HG03571 (cell line): ENCODE measurements around the gene HIVEP2.

Experiments
- ATAC-seq: cut with Tn5 transposase; IDR thresholded peaks from one replicate; pipeline ENCODE4 v1.9.1; 2021; ENCODE audit not compliant: unreplicated experiment

The HIVEP2 gene

DNA sequence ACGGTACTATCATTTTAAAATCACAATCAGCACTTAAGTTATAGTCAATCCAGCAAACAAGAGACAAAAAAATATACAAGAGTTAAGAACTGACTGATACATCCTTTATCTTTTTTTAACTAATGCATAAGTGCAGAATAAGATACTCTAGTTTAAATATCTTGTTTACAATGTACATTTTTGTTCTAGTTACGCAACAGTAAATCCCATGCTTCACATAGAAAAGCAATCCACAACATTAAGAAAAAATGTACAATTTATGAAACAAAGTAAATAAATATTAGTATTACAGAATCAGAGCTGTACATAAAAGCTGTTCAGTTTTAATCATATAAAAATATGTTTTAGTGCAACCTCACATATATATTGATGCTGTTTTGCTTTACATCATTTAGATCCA is 192.6 kb downstream of the HIVEP2 start:
- ATAC-seq: no peak

DNA sequence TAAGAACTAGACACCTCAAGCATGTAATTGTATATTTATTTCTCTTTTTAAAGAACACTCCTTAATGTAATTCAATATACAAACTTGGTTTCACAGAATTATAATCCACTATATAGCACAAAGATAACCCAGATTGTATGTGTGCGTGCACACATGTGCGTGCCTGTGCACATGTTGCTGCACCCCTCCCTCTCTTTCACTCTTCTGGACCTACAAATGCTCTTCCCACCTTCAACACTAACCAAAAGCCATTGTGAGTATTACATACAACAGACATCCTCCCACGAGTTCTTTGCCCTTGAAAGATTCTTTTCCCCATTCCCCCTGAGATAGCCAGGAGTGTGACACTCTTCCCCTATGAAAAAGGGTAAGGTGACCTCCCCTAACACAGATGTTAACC is 193.5 kb downstream of the HIVEP2 start:
- ATAC-seq: no peak

DNA sequence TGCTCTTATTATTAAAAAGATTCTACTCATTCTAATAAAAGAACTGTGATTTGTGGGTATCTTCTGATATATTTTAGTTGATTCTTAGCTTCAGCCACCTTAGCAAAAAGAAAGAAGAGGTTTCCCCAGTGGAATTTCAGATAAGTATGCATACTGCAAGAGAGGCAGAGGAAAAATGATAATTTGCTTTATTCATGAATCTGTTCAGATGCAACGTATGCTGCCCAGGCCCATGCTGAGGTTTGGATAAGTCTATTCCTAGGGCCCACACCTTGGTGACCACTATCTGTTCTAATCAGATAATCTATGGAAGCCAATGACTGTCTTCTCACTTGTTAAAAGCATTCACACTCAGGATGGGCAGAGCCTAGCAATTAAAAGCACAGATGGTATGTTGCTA is 194.0 kb downstream of the HIVEP2 start:
- ATAC-seq: no peak

DNA sequence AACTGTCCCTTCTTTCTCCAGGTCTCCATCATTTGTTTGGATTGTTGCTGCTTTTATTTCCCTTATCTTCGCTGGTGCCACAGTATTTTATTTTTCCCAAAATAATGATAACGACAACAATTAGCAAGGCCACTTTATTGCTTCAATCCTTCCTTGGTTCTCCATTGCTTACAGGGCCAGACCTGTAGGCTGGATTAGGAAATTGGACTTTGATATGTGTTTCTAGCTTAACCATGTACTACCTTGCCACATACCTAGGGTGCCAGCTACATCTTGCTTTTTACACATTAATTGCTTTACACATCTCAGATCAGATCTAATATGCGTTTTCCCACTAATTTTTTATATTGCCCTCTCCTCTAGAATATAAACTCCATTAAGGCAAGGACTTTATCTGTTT is 195.4 kb downstream of the HIVEP2 start:
- no peak for ATAC-seq

DNA sequence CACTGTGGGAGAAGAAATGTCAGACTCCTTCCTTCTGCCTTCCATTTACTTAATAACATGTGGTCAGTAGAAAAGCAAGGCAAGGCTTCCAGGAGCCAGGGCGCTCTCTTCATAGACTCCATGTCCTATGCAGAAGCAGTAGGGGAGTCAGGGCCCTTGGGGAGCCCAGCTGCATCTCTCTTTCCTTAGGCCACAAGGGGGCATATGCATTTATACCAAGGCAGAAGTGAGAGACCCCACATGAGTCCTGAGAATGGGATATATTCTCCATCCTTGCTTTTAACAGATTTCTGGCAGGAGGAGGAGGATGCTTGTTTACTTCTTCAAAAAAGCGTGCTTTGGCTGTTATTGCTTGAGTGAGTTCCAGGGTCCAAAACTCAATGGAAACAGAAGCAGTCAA is 198.5 kb downstream of the HIVEP2 start:
- ATAC-seq: no peak

DNA sequence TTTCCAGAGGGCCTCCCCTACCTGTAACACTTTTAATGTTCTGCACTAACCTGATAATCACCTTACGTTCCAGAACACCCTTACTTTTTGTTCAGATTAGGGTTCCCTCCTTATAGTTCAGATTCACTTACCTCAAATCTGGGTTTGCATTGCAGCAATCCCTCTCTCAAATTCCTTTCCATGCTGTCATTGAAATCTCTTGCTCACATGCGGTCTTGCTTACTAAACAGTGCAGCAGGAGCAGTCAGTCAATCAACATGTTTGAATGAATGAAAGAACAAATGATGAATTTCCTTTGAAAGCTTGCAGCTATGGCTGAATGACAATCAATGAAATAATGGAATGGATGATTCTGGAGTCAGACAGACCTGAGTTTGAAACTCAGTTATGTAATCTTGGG is 200.1 kb downstream of the HIVEP2 start:
- no peak for ATAC-seq

DNA sequence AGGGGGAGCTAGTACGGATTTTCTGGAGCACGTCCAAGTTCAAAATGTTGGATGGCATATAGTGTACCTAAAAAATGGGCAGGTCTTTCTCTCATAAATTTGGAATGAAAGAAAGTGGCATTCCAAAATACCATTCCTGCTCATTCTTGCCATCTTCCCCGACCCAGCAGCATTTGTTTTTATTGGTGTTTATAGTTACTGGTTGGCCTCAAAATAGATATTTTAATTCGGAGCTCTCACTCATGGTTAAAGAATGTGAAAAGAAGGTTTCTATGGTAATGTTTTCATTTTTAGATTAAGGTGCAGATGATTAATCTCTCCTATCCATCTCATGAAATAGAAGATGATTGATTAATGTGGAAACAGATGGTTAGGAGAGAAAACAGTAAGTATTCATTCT is 204.5 kb downstream of the HIVEP2 start:
- no peak for ATAC-seq

DNA sequence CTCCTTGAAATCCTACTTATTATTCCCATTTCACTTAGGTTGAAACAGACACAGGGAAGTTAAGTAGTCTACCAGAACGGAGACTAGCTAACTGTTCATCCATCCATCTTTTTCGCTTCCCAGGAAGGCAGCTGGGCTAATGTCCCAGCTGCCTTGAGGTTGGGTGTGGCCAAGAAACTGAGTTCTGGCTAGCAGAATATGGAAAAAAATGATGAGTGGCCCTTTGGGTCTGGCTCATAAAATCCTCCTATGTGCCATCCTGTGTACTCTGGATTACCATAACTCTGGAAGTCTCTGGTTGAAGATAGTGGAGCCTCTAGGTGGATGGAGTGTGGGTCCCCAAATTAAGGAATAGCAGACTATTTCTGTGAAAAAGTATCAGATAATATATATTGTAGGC is 206.2 kb downstream of the HIVEP2 start:
- ATAC-seq: no peak

DNA sequence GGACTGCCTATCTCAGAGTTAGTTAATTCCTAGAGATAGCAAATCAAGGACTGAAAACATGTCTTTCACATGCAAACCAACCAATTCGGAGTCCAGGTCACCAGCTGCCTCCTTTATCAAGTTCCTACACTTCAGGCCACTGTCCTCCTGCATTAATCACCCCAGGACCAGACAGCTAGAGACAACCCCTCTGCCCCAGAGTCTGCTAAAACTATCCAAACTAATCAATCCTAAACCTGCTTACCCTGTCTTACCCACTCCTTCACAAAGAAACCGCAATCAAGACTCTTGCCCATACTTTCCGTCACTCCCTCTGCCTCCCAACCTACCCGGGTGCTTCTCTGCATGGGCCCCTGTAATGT is 207.0 kb downstream of the HIVEP2 start:
- ATAC-seq: no peak

DNA sequence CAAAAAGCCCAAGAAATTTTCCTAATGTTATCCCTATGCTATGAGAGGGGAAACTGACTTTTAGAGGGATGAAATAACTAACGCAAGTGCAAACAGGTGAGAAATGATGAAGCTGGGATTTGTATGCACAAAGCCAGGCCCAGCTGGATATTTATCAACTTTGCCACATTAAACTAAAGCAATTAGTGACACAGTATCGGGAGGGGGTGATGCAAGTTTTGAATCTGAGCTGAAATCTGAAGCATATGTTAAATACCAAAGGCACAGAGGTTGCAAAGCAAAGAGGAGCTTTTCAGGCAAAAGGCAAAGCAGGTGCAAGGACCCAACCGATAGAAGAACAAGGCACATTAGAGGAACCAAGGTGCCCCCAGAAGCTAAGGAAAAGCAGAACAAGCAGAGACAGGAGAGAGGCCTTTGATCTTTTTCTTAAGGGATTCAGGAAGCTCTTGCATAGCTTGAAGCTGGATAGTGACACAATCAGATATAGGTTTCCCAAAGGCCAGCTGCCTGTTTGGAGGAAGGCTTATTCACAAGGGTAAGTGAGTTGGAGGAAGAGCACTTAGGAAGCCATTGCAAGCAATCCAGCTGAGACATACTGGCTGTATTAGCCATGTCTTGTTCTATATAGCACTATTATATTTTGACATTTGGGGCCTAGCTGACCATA is 207.5 kb downstream of the HIVEP2 start:
- ATAC-seq: no peak

DNA sequence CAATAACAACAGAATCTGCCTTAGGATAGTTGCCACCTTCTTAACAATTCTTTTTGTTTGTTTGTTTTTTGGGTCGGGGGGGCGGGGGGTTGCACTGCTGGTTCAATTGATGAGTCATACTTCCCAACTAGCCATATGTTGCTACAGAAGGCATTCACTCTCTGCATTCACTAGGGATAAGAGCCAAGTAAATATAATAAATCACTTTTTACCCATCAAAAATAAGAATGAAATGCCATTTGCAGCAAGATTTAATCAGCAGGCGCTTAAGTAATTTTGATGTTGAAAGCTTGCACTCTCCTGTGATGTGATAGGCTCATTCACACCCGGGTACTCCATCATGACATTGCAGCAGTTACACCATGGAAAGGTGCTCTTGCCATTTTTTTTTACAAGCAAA is 209.8 kb downstream of the HIVEP2 start:
- ATAC-seq: no peak

DNA sequence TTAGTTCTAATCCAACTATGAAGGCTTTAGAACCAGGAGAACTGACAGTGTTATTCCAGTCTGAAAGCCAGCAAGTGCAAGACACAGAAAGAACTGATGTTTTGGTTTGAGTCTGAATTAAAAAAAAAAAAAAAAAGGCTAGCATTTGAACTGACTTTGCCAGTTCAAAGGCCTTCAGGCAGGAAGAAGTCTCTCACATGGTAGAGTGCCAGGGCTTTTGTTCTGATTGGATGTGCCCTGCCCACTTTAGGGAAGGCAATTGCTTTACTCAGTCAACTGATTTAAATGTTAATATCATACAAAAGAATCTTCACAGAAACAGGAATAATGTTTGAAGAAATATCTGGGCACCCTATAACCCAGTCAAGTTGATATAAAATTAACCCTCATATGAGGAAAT is 212.2 kb downstream of the HIVEP2 start:
- ATAC-seq: no peak

DNA sequence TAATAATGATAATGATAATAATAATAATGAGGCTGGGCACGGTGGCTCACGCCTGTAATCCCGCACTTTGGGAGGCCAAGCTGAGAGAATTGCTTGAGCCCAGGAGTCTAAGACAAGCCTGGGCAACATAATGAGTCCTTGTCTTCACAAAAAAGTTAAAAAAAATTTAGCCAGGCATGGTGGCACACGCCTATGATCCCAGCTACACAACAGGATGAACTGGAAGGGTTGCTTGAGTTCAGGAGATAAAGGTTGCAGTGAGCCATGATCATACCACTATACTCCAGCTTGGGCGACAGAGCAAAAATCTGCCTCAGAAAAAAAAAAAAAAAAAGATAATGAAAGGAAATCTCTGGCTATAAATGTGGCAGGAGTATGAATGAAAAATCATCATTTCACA is 213.4 kb downstream of the HIVEP2 start:
- no peak for ATAC-seq

DNA sequence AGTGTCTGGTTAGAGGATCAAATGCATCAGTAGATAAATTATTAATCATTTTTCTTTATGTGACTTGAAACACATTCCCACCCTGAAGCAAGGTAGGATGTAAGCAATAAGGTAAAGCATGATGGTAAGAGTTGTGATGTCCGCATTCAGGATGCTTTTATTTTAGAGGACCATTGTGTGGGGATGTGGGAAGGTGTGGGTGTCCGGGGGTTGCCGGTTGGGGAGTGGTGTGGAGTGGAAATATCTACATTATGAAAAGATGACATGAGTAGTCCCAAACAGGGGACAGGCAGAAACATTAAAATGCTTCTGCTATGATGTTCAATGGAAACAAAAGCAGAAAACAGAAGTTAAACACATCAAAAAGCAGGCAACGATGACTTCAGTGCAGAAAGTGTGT is 215.4 kb downstream of the HIVEP2 start:
- ATAC-seq: no peak

DNA sequence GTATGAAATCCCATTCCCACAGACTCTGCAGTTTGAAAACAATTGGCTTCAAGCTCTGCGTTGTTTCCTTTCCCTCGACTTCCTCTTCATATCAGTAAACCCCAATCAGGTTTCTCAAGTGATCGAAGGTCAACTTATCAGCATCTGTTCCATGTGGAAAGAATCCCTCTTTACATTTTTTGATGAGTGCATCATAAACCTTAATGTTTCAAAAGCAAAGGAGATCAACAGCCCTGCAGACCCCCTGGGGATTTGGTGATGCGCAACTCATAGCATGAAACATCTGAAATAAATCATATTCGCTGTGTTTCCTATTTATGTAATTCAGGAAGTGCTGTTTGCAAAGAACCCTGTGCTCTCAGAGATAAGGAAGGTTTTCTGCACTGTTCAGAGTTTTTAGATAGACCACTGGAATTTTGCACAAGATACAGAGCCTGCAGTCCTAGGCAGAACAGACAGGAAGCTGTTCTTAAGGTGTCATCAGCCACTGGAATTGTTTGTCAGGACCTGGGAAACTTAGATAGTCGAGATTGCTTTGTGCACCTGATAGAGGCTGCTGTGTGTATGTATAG is 216.0 kb downstream of the HIVEP2 start:
- ATAC-seq: no peak

DNA sequence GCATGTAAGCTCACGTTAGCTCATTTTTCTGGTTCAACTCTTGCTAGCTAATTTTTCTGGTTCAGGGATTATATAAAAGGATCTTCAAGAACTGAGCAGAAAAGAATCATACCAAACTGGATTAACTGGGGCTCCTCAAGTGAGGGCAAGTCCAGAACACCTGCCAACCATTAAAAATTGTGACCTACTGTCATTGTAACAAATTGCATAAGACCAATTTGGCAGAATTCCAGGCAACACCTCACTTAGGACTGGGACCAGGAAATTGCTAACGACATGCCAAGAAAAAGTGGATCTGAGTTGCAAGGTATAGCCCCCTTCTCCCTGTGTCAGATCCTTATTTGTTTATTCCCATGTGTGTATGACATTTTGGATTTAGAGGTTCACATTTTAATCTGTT is 216.6 kb downstream of the HIVEP2 start:
- no peak for ATAC-seq

DNA sequence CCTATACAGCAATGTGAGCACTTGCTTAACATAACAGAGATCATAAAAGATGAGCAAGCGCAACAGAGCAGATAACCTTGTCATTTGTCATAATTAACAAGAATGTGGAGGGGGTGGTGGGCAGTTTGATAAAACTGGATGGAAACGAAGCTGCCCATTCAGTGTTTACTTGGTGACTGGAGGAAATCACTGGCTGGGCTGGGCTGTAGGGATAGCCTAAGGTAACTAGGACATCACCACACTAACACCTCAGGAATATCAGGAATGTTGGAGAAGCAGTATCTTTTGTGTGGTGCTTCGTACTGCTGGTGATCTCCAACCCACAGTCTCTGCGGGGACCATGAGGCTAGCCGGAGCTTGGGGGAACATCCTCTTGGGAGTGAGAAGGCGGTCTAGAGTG is 218.4 kb downstream of the HIVEP2 start:
- ATAC-seq: no peak

DNA sequence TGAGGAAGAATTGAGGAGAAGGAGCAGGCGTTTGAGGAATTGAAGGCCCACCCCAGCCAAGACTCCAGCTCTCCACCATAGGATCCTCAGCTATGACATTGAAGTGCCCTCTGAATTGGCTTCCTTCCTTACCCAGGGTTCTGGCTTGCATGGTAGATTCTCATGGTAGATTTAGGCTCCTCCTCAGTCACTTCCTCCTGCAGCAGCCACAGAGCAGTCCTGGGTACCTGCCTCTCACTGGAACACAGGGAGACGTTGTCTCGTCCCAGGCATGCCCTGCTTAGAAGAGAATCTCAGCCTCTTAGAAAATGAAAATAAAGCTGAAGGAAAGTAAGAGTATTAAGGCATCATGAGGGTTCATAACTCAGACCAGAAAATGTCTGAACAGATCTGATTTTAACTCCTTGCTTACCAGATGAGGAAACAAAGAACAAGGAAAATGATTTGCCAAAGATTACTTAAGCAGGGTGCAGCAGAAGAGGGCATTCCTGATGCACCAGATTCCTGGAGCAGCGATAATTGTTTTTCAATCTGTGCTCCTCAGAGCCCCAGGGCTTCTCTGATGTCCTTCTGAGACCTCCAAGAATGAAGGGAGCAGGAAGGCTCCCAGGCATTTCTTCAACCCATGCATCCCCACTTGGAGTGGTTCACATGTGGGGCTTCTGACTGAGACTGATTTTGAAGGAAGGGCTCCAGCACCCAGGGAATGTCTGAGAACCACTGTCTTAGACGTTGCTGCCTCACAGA is 219.8 kb downstream of the HIVEP2 start:
- no peak for ATAC-seq

DNA sequence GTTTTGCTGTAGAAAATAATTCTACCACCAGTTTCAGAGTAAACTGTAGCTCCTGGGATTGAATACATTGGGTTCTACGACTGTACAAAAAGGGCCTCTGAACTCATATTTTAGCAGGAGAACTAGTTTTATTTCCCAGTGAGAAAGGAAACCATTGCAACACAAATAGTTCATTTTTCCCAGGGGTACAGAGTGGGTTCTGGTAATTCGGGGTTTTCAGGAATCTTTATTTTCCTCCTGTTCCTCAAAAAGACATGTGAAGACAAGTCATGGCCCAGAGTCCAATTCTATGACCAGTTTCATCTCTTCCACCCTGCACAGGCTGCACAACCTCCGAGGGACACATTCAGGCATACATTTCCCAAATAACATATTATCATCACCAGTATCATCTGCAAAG is 222.1 kb downstream of the HIVEP2 start:
- ATAC-seq: no peak

DNA sequence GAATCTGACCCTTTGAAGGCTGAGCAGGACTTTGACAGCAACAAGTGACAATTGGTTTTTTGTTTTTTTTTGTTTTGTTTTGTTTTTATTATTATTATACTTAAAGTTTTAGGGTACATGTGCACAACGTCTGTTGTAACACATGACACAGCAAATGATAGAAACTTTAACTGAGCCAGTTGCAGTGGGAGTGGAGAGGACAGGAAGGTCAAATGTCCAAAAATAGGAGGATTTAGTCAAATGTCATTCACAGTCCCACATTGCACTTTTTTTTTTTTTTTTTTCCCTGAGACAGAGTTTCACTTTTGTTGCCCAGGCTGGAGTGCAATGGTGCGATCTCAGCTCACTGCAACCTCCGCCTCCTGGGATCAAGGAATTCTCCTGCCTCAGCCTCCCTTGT is 223.0 kb downstream of the HIVEP2 start:
- no peak for ATAC-seq

DNA sequence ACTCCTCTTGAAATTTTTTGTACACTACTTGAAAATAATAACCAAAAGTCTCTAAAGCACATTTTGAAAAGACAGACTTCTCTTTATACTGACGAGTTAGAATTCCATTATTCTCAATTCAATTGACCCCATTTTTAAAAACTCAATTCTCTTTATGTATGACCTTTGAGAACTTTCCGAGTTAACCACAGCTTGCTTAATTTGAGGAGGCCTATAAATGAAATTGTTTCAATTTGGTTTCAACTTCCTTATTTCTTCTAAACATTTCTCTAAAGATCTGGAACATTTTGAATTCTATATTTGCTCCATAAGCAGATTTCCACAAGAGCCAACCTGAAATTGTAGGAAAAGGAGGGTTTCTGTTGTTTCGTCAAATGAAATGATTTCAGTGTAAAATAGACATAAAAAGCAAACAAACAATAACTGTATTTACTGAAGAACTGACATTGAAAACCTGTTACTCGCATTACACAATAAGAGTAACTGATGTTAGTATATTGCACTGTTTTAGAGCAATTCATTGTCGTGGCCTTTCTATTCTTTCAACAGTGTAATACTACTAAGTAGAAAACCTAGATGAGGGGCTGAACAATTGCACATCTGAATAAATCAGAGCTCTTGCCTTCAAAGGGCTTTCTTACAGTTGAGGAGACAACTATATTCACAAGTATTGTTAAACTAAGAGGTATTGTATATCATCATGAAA is 223.6 kb downstream of the HIVEP2 start:
- no peak for ATAC-seq

DNA sequence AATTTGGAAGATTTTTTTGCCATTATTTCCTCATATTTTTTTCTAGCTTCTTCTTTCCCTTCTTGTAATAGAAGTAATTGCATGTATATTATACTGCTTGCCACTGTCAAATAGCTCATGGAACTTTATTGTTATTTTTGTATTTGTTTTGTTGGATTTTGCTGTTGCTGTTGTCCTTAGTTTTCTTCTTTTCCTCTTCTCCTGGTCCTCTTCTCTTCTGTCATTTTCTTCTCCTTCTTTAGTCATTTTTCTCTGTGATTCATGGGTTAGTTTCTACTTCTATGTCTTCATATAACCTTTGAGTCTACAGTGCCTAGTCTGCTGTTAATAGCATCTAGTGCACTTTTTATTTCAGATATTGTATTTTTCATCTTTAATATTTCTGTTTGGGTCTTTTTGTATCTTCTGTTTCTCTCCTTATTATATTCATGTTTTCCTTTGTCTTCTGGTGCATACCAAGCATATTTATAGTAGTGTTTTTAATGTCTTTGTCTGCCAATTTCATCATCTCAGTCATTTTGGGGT is 226.2 kb downstream of the HIVEP2 start:
- ATAC-seq: no peak
